ENCODE measurements around the gene ABCC5.

The ABCC5 gene

DNA sequence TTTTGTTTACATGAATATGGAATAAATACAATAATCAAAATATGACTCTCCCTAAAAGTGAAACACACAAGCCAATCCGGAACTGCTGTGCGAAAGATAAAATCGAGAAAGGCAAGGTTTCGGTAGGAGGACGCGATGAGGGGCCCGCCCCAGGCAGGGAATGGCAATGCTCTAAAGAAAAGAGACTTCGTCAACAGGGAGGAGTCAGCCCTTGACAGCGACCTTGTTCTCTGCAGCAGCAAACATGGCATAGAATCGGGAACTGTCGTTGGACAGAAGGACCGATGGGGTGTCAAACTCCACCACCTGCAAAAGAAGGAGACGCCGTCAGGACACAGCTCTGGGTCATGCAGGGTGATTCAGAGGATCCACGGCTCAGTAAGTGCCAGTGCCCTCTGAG, 96.6 kb downstream of the ABCC5 start (continued):
- no peak for TF ChIP-seq ZNF146 (tag by site-specific recombination; IDR thresholded peaks at IDR 0.05)

GRCh38 chr3:183920416-183920815, 97.3 kb downstream of the ABCC5 start:
- peaks cover 0 to 42% of the 10 kb centered on the region in 2 experiments; a peak in 1 of 3 replicates for H3K36me3 ChIP-seq (ENCODE audit: control insufficient read depth in 2 of 2, insufficient read depth in 1 of 2, low read length in 2 of 2)

GRCh38 chr3:183918178-183918577, 99.5 kb downstream of the ABCC5 start:
- ChIA-PET CTCF (interaction anchor here (1.1 to 1.3 kb wide), 2 partner anchors 33 kb away, joined by 4 read pairs; partner anchors contain the start of gene PARL), POLR2A (no interaction called here)
- no peaks in the 10 kb centered on the region for H3K9me3 ChIP-seq (ENCODE audit: control insufficient read depth, insufficient read depth, low read depth, low read length)
- H3K4me3 ChIP-seq (ENCODE audit: low read depth, low read length), result no peak overlapping the region
- H3K27ac ChIP-seq (ENCODE audit: extremely low read depth, low read depth, low read length), result no peak overlapping the region
- no peak for TF ChIP-seq SETDB1 (IDR thresholded peaks at IDR 0.05; ENCODE audit: insufficient read length, low read length)
- TF ChIP-seq ZNF146 (tag by site-specific recombination; IDR thresholded peaks at IDR 0.05), result no peak
- TF ChIP-seq ZNF837 (tag by site-specific recombination; IDR thresholded peaks at IDR 0.05), result no peak
- TF ChIP-seq KLF10 (tag by site-specific recombination; IDR thresholded peaks at IDR 0.05), result no peak
- TF ChIP-seq, protein P1, sequence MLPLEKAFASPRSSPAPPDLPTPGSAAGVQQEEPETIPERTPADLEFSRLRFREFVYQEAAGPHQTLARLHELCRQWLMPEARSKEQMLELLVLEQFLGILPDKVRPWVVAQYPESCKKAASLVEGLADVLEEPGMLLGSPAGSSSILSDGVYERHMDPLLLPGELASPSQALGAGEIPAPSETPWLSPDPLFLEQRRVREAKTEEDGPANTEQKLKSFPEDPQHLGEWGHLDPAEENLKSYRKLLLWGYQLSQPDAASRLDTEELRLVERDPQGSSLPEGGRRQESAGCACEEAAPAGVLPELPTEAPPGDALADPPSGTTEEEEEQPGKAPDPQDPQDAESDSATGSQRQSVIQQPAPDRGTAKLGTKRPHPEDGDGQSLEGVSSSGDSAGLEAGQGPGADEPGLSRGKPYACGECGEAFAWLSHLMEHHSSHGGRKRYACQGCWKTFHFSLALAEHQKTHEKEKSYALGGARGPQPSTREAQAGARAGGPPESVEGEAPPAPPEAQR (tag by site-specific recombination; IDR thresholded peaks at IDR 0.05), result no peak
- TF ChIP-seq, protein P2, sequence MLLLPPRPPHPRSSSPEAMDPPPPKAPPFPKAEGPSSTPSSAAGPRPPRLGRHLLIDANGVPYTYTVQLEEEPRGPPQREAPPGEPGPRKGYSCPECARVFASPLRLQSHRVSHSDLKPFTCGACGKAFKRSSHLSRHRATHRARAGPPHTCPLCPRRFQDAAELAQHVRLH (tag by site-specific recombination; IDR thresholded peaks at IDR 0.05), result no peak
- no peak for TF ChIP-seq SCRT2 (tag by site-specific recombination; IDR thresholded peaks at IDR 0.05)
- TF ChIP-seq ZNF398 (tag by site-specific recombination; IDR thresholded peaks at IDR 0.05), result no peak
- TF ChIP-seq ZNF792 (tag by site-specific recombination; IDR thresholded peaks at IDR 0.05), result no peak
- no peak for TF ChIP-seq ZNF223 (tag by site-specific recombination; IDR thresholded peaks at IDR 0.05)
- no peak for TF ChIP-seq ZNF37A (tag by site-specific recombination; IDR thresholded peaks at IDR 0.05)
- no peak for TF ChIP-seq IKZF3 (tag by site-specific recombination; IDR thresholded peaks at IDR 0.05)
- no peak for TF ChIP-seq BCL11A (tag by site-specific recombination; IDR thresholded peaks at IDR 0.05; ENCODE audit: low read depth)
- no peak for TF ChIP-seq KLF1 (tag by site-specific recombination; IDR thresholded peaks at IDR 0.05)
- no peak for TF ChIP-seq ZNF121 (tag by site-specific recombination; IDR thresholded peaks at IDR 0.05)
- TF ChIP-seq SP7 (tag by site-specific recombination; IDR thresholded peaks at IDR 0.05), result no peak
- no peak for TF ChIP-seq ZBTB20 (tag by site-specific recombination; IDR thresholded peaks at IDR 0.05)
- no peak for TF ChIP-seq SALL2 (tag by site-specific recombination; IDR thresholded peaks at IDR 0.05; ENCODE audit: borderline replicate concordance)
- peaks cover 0 to 28% of the 10 kb centered on the region in 2 experiments; a peak in 1 of 3 replicates for H3K36me3 ChIP-seq (ENCODE audit: control insufficient read depth in 2 of 2, insufficient read depth in 1 of 2, low read length in 2 of 2)
- no peaks in the 10 kb centered on the region for H3K4me1 ChIP-seq (ENCODE audit: control insufficient read depth, insufficient read depth, low read length)

More at GRCh38 chr3:183920416-183920815, 97.3 kb downstream of the ABCC5 start:
- Histone ChIP-seq H3K4me3 (ENCODE audit: low read depth, low read length) (no peak overlapping the region), H3K9me3 (ENCODE audit: control insufficient read depth, insufficient read depth, low read depth, low read length) (no peaks in the 10 kb centered on the region), H3K4me1 (ENCODE audit: control insufficient read depth, insufficient read depth, low read length) (no peaks in the 10 kb centered on the region), H3K27ac (ENCODE audit: extremely low read depth, low read depth, low read length) (no peak overlapping the region)
- ChIA-PET POLR2A (interaction anchor here (0.6 kb wide), 1 partner anchor 184 kb away, joined by 3 read pairs; no protein-coding TSS in a partner anchor), CTCF (interaction anchor here (1.3 kb wide), 1 partner anchor 369 kb away, joined by 3 read pairs; no protein-coding TSS in a partner anchor)
- TF ChIP-seq ZFP69B (tag by site-specific recombination; IDR thresholded peaks at IDR 0.05) (no peak), ZNF513 (tag by site-specific recombination; IDR thresholded peaks at IDR 0.05) (no peak), SP3 (tag by site-specific recombination; IDR thresholded peaks at IDR 0.05) (no peak)
